Mesothelial cell of epicardium (in vitro differentiated cells): ENCODE results near the gene PTPRT. TPM values are rescaled to one million over a fixed set of nuclear protein-coding genes. Genes with fewer than 3 reads are reported as not detected.
"Not testable (repeated sequence)": the region's sequence is repeated elsewhere in the genome, so short reads cannot be mapped to it uniquely, and the experiment has no call there.

Experiments
- DNase-seq, 2 experiments: peaks; one replicate each; pipeline ENCODE4 v3.0.0; 2021; ENCODE audit warnings: low spot score in 2 of 2; ENCODE audit not compliant: unreplicated experiment in 2 of 2
- H3K27ac Mint-ChIP-seq: 2 replicates; pipeline ENCODE4 v1.8.0; 2021; ENCODE audit warnings: mixed read lengths
- H3K27me3 Mint-ChIP-seq: 2 replicates; pipeline ENCODE4 v1.8.0; 2021; ENCODE audit warnings: low read depth, mixed read lengths
- H3K36me3 Mint-ChIP-seq: 2 replicates; pipeline ENCODE4 v1.8.0; 2021; ENCODE audit warnings: mixed read lengths
- H3K4me1 Mint-ChIP-seq: 2 replicates; pipeline ENCODE4 v1.8.0; 2021; ENCODE audit warnings: mixed read lengths
- H3K4me3 Mint-ChIP-seq: 2 replicates; pipeline ENCODE4 v1.8.0; 2021; ENCODE audit warnings: mild to moderate bottlenecking, moderate library complexity, mixed read lengths
- H3K9me3 Mint-ChIP-seq: 2 replicates; pipeline ENCODE4 v1.8.0; 2021; ENCODE audit warnings: mixed read lengths
- CTCF ChIP-seq: fragments of 200-600 bp; sonication (generic); IDR thresholded peaks from one replicate; pipeline ENCODE4 v1.5.0; 2021; ENCODE audit warnings: antibody characterized with exemption; ENCODE audit not compliant: unreplicated experiment
- total RNA-seq: library from RNA; stranded (reverse); gene quantifications from 3 replicates; pipeline ENCODE4 v1.2.1, GENCODE V29; 2021

The PTPRT gene
- total RNA-seq, 1 donor from 2014 or later, result 0.80 TPM

DNA sequence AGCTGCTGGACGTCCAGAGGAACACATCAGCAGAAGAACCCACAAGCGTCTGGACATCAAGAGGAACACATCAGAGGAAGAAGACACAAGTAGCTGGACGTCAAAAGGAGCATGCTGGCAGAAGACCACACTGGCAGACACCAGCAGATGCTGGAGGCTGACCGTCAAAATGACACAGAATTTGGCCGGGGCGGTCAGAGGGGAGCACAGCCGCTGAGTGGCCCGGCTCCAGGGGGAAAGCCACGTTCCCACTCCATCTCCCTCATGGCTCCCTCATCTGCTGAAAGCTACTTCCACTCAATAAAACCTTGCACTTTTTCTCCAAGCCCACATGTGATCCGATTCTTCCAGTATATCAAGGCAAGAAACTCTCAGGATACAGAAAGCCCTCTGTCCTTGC lies 283.6 kb downstream of the PTPRT start:
- DNase-seq, result no peak
- no peaks in the 10 kb centered on the region for H3K27me3 Mint-ChIP-seq
- H3K4me3 Mint-ChIP-seq, result no peak overlapping the region
- no peak for TF ChIP-seq CTCF
- no peaks in the 10 kb centered on the region for H3K36me3 Mint-ChIP-seq
- H3K27ac Mint-ChIP-seq, result no peak overlapping the region
- no peaks in the 10 kb centered on the region for H3K4me1 Mint-ChIP-seq
- peaks cover 7% of the 10 kb centered on the region for H3K9me3 Mint-ChIP-seq

DNA sequence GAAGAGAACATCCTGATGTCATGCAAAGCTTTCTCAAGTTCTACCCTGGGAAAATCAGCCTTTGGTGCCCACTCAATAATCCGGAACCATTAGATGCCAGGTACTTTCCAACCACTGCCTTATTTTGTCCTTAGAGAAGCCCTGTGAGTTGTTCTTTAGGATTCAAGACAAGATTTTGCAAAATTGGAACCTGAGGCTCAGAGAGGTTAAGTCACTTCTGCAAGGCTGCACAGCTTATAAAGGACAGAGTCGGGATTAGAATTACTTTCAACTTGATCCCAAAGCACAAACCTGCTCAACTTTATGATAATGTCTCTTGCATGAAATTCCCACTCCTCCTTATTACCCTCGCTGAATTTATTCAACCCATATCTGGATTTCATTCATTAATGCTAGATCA lies 287.2 kb downstream of the PTPRT start:
- TF ChIP-seq CTCF, result no peak
- Mint-ChIP-seq H3K36me3 (no peaks in the 10 kb centered on the region), H3K27ac (no peak overlapping the region), H3K9me3 (peaks cover 18% of the 10 kb centered on the region), H3K4me3 (no peak overlapping the region), H3K27me3 (no peaks in the 10 kb centered on the region), H3K4me1 (no peaks in the 10 kb centered on the region)
- DNase-seq, result no peak

DNA sequence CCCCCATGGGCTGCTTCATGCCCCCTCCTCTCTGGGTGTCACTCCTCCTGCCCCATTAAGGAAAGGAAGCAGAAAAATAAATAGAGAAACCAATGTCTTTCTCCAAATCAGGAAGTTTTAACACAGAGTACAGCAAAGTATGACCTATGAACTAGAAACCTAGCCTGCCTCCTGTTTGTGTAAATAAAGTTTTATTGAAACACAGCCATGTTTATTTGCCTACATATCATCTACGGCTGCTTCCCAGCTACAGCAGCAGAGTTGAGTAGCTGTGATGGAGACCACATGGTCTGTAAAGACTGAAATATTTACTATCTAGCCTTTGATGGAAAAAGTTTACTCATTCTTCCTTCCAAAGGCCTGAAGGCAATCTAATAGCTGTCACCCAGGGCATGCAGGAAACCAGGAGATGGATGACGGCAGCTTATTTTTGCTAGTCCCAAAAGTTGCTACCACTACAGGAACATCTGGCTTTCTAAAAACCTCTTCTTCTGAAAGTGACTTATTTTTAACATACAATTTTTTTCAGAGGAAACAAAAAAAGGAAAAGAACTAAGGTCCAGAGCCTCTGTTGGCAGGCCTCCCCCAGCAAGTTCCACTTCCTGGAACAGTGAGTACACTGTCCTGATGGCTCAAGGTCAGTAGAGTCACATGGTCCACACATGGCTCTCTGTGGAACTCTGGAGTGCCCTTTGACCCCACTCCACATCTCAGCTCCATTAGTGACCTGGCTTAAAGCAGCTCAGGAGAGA lies 287.8 kb downstream of the PTPRT start:
- DNase-seq, result no peak
- TF ChIP-seq CTCF, result no peak
- no peaks in the 10 kb centered on the region for H3K4me1 Mint-ChIP-seq
- no peaks in the 10 kb centered on the region for H3K36me3 Mint-ChIP-seq
- H3K27me3 Mint-ChIP-seq, result no peaks in the 10 kb centered on the region
- no peak overlapping the region for H3K27ac Mint-ChIP-seq
- no peak overlapping the region for H3K4me3 Mint-ChIP-seq
- H3K9me3 Mint-ChIP-seq, result peaks cover 18% of the 10 kb centered on the region

DNA sequence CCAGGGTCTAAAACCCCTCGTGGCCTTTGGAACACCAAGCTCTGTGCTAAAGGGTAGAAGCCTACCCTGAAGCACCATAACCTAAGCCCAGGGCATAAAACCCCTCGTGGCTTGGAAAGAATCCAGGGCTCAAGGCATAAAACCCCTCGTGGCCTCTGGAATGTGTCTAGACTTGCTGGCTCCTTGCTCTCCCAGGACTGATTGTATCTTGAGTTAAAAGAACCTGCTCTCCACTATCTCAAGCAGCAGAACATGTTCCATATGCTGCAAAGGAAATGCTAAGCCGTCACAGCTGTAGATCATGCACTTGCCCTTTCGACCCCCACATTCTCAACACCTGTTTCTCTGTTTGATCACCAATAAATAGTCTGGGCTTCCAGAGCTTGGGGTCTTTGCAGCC lies 288.9 kb downstream of the PTPRT start:
- H3K27ac Mint-ChIP-seq, H3K4me1 Mint-ChIP-seq, DNase-seq, H3K36me3 Mint-ChIP-seq, H3K27me3 Mint-ChIP-seq, H3K4me3 Mint-ChIP-seq: not testable (repeated sequence)
- peaks cover 18% of the 10 kb centered on the region for H3K9me3 Mint-ChIP-seq

GRCh38 chr20:42895020-42895419 lies 294.7 kb downstream of the PTPRT start:
- Mint-ChIP-seq H3K4me1 (no peaks in the 10 kb centered on the region), H3K4me3 (no peak overlapping the region), H3K9me3 (peaks cover 22% of the 10 kb centered on the region), H3K27me3 (no peaks in the 10 kb centered on the region), H3K27ac (no peak overlapping the region), H3K36me3 (no peaks in the 10 kb centered on the region)
- TF ChIP-seq CTCF, result no peak
- DNase-seq, result no peak

DNA sequence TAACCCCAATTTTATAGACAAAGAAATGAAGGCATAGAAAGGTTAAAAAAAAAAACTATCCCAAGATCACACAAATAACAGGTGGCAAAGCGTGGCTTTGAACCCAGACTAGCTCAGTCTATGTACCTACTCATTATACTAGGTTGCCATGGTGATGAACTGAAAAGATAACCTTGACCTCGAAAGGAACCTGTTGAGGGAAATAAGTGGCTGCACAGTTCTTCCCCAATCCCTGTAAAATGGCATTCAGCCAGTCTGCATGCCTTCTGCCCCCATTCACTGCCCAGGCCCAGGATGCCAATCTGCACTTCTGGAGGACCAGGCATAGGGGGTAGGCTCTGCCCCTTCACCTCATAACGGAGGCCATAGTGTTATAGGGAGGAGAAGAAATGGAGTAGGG lies 295.2 kb downstream of the PTPRT start:
- Mint-ChIP-seq H3K4me3 (no peak overlapping the region), H3K36me3 (no peaks in the 10 kb centered on the region), H3K27me3 (no peaks in the 10 kb centered on the region), H3K9me3 (peaks cover 17% of the 10 kb centered on the region), H3K27ac (no peak overlapping the region), H3K4me1 (no peaks in the 10 kb centered on the region)
- TF ChIP-seq CTCF, result no peak
- no peak for DNase-seq
